HG03095 (cell line): ENCODE data around the gene DSCAML1.

ENCODE experiments used
- ATAC-seq: cut with Tn5 transposase; IDR thresholded peaks from one replicate; pipeline ENCODE4 v1.9.1; 2021; ENCODE audit warnings: moderate library complexity; ENCODE audit not compliant: unreplicated experiment

Gene DSCAML1

DNA sequence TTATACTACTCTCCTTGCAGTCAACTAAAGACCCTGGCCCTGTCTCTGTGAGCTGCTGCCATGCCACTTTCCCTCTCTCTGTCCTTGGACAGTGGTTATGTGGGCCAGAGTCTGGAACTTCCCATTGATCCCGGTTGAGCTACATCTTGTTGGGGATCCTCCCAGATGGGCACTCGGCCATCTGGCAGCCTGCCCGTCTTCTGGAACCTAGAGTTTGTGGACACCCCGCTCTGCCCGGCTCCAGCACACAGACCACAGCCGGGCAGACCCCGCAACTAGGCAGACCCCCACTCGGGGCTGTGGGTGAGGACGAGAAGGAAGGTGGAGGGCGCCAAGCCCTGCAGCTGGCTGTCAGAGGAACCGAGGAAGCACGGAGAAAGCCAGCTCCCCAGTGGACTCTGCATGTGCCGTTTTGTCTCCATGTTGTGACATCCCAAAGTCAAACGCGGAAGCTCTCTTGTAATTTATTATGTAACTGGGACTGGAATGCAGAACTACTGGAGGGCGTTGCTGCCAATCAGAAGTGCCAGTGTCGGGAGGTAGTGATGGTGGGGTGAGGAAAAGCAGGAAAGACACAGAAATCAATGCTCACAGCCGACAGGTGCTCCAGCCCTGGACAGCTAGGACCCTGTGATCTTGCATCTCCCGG, 261.7 kb downstream of the DSCAML1 start:
- ATAC-seq: no peak

- ATAC-seq: no peak
These were observed 264.4 kb downstream of the DSCAML1 start for GRCh38 chr11:117532568-117532967.

- no peak for ATAC-seq
These were observed 267.2 kb downstream of the DSCAML1 start for GRCh38 chr11:117529816-117530215.

DNA sequence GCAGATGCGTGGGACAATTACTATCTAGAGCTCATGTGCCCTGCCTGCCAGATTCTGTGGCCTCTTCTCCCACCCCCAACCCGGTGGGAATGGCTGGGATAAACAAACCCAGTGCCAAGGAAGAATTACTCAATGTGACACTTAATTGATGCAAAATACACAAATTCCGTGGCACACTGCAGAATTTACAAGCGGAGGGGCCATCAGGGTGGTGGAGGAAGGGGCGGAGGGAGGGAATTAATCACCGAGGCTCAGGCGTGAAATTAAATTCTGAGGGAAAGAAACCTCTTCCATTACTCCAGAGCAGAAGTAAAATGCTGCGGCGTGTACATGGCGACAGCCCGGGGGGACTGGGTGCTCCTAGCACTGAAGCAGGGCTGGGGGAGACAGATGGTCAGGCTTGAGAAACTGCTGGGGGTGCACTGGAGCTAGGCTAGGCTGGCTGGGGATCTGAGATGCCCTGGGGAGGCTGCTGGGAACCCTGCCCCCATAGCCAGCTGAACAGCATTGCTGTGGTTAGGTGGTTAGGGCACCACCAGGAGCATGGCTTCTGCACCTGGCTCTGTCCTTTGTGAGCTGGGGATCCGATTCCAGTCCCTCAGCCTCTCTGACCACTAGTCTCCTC, 268.8 kb downstream of the DSCAML1 start:
- no peak for ATAC-seq

DNA sequence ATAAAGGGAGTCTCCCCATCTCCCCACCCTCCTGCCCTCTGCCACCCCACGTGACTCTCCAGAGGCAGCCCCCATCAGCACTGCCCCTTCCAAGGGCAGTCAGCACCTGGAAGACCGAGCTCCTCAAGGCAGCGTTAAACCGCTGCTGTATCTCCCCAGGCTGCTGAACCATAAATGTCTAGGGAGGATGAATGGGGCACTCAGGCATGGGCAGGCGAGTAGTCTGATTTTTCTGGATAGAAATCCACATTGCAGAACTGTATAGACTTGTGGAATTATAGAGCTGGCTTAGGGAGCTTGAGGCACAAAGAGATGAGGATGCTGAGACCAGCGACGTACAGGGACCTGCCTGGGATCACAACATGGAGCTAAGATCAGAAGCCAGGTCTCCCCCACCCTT, 269.7 kb downstream of the DSCAML1 start:
- no peak for ATAC-seq

- ATAC-seq: no peak
These were observed 271.0 kb downstream of the DSCAML1 start for GRCh38 chr11:117525866-117526542.

GRCh38 chr11:117524468-117525183, 272.4 kb downstream of the DSCAML1 start:
- no peak for ATAC-seq

DNA sequence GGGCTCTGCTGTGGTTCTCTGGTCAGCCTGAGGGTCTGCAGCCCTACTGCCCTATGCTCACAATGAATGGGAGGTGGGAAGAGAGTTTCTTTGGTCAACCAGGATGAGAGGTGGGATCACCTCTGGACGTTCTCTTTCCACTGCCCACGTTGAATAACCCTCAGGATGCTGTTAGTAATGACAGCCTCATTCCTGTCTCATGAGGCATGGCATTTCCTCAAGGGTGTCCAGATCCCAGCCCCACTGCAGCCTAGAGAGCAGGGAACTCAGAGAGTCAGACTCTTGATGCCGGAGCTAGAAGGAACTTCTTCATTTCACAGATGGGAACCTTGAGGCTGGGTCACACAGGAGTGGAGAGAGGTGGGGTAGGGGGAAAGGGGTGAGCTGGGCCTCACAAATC, 273.3 kb downstream of the DSCAML1 start:
- ATAC-seq: no peak

DNA sequence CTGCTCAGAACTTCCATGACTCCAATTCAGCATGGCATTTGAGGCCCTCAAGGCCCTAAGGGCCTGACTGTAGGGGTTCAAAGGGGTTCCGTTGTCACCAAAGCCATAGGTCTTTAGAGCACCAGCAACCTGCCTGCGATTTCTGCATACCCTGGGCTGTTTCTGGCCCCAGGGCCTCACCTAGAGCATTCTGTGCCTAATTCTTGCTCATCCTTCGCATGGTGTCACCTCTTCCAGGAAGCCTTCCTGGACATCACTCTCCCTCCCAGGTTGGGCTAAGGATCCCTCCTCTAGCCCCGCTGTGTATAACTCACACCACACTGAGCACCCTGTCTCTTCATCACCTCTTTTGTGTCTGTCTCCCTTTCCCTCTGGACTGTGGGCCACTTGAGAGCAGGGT, 275.0 kb downstream of the DSCAML1 start:
- ATAC-seq: no peak

DNA sequence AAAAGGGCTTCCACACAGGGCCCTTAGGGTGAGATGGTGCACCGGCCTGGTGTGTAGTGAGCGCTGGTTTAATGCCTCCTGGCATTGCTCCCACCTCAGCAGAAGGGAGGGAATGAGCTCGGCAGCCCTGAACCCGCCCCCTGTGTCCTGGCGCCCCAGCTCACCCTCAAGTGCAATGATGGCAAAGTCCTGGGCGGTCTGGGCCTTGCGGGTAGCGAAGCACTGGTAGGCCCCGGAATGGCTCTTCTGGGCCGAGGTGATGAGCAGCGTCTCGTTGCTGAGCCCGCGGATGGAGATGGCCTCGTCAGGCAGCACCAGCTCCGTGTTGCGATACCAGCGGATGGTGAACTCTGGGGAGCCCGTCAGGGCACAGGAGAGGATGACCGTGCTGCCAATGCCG, 276.1 kb downstream of the DSCAML1 start:
- ATAC-seq: no peak

GRCh38 chr11:117520201-117520600, 276.8 kb downstream of the DSCAML1 start:
- no peak for ATAC-seq

- ATAC-seq: no peak
These were observed 277.4 kb downstream of the DSCAML1 start for GRCh38 chr11:117519590-117519989.

DNA sequence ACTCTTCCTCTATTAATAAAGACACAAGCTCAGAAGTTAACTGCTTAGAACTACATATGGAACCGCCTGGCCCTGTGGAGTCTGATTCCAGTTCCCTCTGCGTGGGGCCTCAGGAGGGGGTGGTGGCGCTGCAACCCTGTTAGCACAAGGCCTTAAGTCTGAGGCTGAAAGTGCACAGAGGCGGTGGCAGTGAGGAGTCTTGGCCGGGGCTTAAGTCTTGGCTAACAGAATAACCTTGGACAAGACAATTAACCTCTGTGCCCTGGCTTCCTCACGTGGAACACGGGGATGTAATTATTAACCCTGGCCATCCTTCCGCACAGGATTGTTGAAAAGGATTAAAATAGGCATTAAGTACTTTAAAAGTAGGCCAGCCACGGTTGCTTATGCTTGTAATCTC, 277.8 kb downstream of the DSCAML1 start:
- no peak for ATAC-seq

- ATAC-seq: no peak
These were observed 278.6 kb downstream of the DSCAML1 start for GRCh38 chr11:117518455-117518854.

GRCh38 chr11:117517097-117517496, 279.9 kb downstream of the DSCAML1 start:
- no peak for ATAC-seq

DNA sequence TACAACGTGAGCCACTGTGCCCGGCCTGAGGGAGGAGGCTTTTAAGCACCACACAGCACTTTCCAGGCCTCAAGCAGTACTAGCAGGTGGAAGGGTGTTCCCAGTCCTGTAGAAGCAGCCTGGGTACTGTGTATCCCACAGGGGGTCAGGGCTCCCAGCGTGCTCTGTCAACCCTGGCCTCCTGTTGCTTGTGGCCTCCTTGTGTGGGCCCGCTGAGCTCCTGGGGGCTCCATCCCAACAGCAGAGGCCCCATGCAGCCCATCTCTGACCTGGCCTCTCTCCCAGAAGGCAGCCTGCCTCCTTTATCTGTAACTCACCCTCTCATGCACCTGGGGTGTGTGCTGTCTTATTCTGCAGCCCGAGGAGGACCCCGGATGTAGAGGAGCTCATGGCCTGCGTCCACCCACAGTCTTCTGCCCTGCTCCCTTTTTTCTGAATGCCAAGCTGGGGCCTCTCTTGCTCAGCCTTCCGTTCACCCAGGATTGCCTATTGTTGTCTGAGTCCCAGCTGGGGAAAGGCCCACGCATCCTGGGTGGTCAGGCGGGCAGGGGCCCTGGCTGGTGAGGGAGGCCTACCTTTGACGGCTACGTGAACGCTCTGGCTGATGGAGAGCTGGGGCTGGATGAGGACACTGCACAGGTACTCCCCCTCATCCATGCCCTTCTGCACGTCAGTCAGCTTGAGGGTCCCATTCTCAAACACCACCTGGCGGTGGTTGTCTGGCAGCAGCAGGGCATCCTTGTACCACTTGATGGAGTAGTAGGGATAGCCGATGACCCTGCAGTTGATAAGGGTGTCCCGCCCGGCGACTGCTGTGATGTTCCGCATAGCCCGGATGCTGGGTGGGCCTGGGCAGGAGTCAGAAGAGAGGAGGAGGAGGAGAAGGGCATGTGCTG, 280.9 kb downstream of the DSCAML1 start:
- ATAC-seq: no peak

DNA sequence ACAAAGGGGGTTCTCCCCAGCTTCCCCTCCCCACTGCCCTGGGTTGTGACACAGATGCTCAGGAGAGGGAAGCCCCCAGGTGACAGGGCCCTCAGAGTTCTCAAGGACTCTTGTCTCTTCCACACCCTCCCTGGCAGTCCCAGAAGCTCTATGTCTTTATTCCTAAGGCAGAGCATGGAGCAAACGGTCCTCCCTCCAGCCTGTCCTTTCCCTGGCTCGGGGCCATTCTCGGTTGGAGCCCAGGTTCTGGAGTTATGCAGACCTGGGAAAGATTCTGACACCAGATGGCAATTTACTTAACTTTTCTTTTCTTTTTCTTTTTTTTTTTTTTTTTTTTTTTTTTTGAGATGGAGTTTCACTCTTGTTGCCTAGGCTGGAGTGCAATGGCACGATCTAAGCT, 282.8 kb downstream of the DSCAML1 start:
- ATAC-seq: no peak

GRCh38 chr11:117513666-117514065, 283.4 kb downstream of the DSCAML1 start:
- ATAC-seq: no peak

- ATAC-seq: no peak
These were observed 285.0 kb downstream of the DSCAML1 start for GRCh38 chr11:117511931-117512539.

DNA sequence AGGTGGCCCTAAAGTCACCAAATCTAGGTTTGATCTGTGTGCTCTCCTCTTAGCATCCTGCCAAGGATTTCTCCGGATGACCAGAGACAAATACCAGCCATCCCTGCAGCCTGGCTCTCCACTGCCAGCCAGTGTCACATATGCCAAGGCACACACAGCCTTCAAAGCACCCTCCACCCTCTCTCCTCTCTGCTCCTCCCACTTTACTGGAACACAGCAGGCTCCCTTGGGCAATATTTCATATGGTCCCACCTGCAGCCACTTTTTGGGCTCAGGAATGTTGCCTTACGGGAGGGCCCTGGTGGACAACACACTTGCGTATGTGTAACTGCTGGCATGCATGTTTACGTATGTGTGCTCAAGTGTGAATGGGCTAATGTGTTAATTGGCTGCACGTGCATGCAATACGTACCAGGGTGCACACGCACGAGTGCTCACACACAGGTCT, 285.5 kb downstream of the DSCAML1 start:
- no peak for ATAC-seq
